ENCODE measurements around the gene PPEF2.

The PPEF2 gene

DNA sequence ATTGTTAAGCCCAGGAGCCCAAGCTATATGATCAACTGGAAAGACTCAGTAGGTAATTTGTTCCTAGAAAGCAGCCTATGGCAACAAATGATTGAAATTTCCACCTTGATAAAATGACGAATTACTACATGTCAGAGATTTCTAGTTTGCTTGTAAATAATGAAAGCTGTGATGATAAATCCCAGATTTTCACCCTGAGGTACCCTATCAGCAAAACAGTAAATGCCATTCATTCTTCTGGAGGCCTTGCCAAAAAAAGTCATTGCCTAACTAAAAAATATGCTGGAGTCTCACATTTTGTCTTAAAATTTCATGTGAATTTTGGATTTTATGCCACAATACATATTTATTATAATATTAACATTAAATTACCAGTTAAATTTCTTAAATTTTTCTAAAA, 71.3 kb downstream of the PPEF2 start:
- no peak for DNase-seq

DNA sequence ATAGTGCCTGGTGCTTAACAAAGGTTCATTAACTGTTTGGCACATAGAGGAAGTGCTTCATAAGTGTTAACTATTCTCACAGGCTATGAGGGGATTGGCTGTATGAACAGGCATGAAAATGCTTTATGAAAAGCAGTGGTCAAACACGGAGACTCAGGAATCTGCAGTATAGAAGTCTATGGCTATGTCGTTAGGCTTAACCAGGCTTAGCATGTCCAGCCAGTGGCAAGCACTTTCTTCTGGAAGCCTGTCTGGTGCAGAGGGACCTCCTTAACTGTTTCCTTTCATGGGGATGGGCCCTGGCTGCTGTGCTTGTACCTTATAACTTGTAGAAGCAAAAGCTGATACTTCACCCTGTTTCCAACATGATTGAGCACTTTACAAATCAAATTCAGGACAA, 78.4 kb downstream of the PPEF2 start:
- no peak for DNase-seq

DNA sequence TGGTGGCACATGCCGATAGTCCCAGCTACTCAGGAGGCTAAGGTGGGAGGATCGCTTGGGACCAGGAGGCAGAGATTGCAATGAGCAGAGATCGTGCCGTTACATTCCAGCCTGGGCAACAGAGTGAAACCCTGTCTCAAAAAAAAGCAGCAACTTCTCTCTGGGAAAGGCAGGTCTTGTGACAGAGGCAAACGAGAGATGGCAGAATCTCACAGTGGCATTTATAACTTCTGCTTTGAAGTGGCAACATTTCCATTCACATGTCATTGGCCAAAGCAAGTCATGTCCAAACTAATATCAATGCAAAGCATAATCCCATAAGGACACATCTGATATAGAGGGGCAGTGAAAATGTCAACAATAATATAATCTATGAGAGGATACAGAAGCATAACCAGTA, 79.8 kb downstream of the PPEF2 start:
- no peak for DNase-seq

DNA sequence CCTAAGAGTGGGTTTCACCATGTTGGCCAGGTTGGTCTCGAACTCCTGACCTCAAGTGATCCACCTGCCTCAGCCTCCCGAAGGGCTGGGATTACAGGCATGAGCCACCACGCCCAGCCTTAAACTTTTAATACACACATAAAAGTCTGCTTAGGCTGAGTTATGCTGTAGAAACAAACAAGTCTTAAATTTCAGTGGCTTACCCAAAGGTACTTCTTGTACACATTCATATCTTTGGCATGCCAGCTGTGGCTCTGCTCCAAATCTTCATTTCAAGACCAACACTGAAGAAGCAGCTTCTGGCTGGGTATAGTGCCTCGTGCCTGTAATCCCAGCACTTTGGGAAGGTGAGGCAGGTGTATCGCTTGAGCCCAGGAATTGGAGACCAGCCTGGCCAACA, 80.3 kb downstream of the PPEF2 start:
- no peak for DNase-seq

DNA sequence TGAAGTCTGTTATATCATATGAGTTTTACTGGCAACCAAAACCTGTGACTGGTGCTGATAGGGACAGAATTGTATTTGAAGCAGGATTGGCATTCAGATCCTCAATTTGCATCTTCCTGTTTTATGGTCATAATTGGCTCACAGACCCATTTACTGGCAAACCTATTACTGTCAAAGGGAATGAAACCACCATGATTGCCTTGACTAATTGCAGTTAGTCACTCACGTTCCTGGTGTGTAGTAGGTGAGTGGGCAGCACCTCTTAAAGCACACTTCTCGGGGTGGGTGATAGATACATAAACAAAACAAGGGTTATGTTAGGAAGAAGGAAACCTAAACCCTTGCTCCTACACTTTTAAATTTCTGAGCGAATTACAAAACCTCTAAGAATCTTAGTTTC, 81.0 kb downstream of the PPEF2 start:
- DNase-seq, result no peak

DNA sequence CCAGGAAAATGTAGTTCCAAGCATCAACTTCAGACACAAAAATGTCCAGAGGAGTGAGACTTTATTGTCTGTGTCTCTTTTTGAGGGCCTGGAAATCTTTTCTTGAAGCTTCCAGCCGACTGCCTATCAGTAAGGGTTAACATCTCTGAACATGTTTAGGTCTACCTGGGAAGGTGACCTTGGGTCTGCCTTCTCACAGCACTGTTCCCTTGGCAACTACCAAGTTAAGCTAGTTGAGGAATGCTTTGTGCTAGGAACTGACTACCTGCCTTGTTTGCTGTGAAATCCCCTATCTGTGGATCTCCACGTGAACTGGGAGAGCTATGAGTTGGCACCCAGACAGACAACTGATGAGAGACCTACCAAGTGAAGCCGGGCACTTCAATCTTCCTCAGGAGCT, 81.6 kb downstream of the PPEF2 start:
- DNase-seq, result no peak

DNA sequence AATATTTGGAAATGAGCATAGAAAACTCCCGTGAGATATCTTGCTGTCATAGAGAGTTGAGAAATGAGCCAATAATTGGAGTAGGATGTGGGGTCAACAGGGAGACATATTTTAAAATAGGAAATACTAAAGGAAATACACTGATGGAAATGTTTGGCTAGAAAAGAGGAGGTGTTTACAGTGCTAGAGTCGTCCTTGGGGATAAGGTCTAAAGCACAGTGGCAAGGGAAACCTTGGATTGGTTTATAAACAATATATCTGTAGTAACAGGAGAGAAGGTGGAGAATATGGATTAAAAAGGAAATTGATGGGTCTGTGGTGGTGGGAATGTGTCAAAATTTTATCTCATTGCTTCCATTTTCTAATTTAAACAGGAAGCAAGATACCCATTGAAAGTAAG, 82.1 kb downstream of the PPEF2 start:
- no peak for DNase-seq

DNA sequence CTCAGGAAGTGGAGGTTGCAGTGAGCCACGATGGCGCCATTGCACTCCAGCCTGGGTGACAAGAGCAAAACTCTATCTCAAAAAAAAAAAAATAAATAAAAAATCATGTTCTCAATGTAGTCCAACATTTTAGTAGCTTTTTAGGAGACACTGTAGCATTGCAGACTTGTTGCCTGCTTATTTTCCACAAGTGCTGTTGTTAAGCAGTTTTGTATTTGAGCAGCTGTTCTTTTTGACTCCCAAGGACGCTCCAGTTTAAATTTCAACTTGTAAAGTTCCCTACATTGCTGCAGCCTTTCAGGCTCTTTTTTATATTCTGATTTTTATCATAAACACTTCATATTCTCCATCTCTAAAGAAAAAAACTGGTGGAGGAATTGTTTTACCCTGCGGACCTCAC, 83.1 kb downstream of the PPEF2 start:
- DNase-seq, result no peak

DNA sequence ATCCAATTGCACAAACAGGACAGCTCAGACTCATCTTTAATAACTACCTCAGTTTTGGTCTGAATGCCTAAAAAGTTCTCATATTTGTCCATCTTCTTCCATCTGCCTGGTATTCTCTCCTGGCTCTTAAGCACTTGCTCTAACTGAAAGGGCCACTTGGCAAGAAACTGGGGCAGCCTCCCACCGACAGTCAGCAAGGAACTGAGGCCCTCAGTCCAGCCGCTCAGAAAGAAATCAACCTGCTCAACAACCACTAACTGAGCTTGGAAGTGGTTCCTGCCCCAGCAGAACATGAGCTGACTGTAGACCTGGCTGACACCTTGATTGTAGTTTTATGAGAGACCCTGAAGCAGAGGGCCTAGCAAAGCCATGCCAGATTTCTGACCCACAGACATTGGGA, 84.4 kb downstream of the PPEF2 start:
- no peak for DNase-seq

Measured in NCI-H82 (cell line).